ENCODE data around the gene OSBPL7. TPM values are rescaled to one million over a fixed set of nuclear protein-coding genes. Genes with fewer than 3 reads are reported as not detected.
A peak's percentile ranks its signal among the peaks of the same experiment; 100 is the strongest.

The OSBPL7 gene
- total and polyA plus RNA-seq, 2 of the 13 experiments (the other 11 are each of a cell fraction or from before 2014, with no cell fraction given), result 4.7 to 6.6 TPM

DNA sequence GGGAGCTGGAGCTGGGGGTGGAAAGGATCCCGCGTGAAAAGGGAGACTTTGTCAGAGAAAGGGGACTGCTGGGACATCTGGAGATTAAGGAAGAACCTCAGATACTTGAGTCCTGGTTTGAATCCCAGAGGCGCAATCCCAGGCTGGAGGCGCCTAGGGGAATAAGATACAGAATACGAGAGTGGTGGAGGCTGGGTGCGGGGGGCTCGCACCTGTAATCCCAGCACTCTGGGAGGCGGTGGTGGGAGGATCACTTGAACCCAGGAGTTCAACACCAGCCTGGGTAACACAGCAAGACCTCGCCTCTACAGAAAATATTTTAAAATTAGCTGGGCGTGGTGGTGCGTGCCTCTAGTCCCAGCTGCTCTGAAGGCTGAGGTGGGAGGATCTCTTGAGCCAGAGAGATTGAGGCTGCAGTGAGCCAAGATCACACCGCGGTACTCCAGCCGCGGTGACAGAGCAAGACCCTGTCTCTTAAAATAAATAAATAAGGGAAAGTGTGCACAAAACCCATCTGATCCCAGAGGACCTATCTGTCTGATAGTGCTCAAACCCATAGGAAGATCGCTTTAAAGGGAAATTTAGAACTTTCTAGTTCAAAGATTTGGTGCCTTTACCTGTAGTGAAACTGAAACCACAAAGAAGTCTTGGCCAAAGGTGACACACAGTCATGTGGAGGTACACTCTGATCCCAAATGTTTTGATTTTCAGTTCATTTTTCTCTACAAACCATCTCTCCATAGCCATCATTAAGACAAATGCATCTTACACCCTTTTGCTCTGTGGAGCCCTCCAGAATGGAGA lies 20.1 kb upstream of the OSBPL7 start (continued):
- no peak for TF ChIP-seq RERE (CRISPR knock-in tag; IDR thresholded peaks at IDR 0.05; ENCODE audit: low read depth)
- no peak for TF ChIP-seq EHMT2 (IDR thresholded peaks at IDR 0.05; ENCODE audit: borderline replicate concordance, low read depth, low read length)
- TF ChIP-seq ZNF563 (CRISPR knock-in tag; IDR thresholded peaks at IDR 0.05), result no peak
- TF ChIP-seq, protein P1, sequence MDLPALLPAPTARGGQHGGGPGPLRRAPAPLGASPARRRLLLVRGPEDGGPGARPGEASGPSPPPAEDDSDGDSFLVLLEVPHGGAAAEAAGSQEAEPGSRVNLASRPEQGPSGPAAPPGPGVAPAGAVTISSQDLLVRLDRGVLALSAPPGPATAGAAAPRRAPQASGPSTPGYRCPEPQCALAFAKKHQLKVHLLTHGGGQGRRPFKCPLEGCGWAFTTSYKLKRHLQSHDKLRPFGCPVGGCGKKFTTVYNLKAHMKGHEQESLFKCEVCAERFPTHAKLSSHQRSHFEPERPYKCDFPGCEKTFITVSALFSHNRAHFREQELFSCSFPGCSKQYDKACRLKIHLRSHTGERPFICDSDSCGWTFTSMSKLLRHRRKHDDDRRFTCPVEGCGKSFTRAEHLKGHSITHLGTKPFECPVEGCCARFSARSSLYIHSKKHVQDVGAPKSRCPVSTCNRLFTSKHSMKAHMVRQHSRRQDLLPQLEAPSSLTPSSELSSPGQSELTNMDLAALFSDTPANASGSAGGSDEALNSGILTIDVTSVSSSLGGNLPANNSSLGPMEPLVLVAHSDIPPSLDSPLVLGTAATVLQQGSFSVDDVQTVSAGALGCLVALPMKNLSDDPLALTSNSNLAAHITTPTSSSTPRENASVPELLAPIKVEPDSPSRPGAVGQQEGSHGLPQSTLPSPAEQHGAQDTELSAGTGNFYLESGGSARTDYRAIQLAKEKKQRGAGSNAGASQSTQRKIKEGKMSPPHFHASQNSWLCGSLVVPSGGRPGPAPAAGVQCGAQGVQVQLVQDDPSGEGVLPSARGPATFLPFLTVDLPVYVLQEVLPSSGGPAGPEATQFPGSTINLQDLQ (CRISPR knock-in tag; IDR thresholded peaks at IDR 0.05), result 0 out of 2 replicates have a peak, but pooled peaks have one; percentile 74
- no peak for TF ChIP-seq NR0B2 (CRISPR knock-in tag; IDR thresholded peaks at IDR 0.05)
- no peak for TF ChIP-seq NFKB2 (CRISPR knock-in tag; IDR thresholded peaks at IDR 0.05; ENCODE audit: borderline replicate concordance)
- TF ChIP-seq DMAP1 (CRISPR knock-in tag; IDR thresholded peaks at IDR 0.05), result no peak; the same call in 1 of the 2 replicates
- TF ChIP-seq HMGXB4 (CRISPR knock-in tag; IDR thresholded peaks at IDR 0.05; ENCODE audit: borderline replicate concordance in 1 of 2, low read depth in 1 of 2), result 0 out of 4 replicates have a peak, but pooled peaks of 1 of the 2 experiments have one; percentile 31
- TF ChIP-seq, protein P2, sequence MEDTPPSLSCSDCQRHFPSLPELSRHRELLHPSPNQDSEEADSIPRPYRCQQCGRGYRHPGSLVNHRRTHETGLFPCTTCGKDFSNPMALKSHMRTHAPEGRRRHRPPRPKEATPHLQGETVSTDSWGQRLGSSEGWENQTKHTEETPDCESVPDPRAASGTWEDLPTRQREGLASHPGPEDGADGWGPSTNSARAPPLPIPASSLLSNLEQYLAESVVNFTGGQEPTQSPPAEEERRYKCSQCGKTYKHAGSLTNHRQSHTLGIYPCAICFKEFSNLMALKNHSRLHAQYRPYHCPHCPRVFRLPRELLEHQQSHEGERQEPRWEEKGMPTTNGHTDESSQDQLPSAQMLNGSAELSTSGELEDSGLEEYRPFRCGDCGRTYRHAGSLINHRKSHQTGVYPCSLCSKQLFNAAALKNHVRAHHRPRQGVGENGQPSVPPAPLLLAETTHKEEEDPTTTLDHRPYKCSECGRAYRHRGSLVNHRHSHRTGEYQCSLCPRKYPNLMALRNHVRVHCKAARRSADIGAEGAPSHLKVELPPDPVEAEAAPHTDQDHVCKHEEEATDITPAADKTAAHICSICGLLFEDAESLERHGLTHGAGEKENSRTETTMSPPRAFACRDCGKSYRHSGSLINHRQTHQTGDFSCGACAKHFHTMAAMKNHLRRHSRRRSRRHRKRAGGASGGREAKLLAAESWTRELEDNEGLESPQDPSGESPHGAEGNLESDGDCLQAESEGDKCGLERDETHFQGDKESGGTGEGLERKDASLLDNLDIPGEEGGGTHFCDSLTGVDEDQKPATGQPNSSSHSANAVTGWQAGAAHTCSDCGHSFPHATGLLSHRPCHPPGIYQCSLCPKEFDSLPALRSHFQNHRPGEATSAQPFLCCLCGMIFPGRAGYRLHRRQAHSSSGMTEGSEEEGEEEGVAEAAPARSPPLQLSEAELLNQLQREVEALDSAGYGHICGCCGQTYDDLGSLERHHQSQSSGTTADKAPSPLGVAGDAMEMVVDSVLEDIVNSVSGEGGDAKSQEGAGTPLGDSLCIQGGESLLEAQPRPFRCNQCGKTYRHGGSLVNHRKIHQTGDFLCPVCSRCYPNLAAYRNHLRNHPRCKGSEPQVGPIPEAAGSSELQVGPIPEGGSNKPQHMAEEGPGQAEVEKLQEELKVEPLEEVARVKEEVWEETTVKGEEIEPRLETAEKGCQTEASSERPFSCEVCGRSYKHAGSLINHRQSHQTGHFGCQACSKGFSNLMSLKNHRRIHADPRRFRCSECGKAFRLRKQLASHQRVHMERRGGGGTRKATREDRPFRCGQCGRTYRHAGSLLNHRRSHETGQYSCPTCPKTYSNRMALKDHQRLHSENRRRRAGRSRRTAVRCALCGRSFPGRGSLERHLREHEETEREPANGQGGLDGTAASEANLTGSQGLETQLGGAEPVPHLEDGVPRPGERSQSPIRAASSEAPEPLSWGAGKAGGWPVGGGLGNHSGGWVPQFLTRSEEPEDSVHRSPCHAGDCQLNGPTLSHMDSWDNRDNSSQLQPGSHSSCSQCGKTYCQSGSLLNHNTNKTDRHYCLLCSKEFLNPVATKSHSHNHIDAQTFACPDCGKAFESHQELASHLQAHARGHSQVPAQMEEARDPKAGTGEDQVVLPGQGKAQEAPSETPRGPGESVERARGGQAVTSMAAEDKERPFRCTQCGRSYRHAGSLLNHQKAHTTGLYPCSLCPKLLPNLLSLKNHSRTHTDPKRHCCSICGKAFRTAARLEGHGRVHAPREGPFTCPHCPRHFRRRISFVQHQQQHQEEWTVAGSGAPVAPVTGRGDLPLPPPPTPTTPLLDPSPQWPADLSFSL (CRISPR knock-in tag; IDR thresholded peaks at IDR 0.05), result no peak

Data from HepG2 (cell line).